ENCODE results near the gene NRAP. TPM values are rescaled to one million over a fixed set of nuclear protein-coding genes. Genes with fewer than 3 reads are reported as not detected.

The NRAP gene
- total RNA-seq, 4 donors from 2014 or later = 0.16 to 12.3 (median 1.1) TPM; not detected in 1

GRCh38 chr10:113683300-113683699 is 19.5 kb upstream of the NRAP start:
- 85 to 87% methylated on average over 2 of the region's 2 CpGs for WGBS, 2 donors (ENCODE audit: low coverage in 1 of 2)
- H3K4me3 ChIP-seq = no peak overlapping the region
- H3K9me3 ChIP-seq = peaks cover 3 to 11% of the 10 kb centered on the region in 2 donors
- no peak for TF ChIP-seq CTCF (IDR thresholded peaks at IDR 0.05)
- no peak for TF ChIP-seq EP300 (IDR thresholded peaks at IDR 0.05; ENCODE audit: low read depth)
- no peak for TF ChIP-seq POLR2A (IDR thresholded peaks at IDR 0.05)
- no peak for TF ChIP-seq POLR2AphosphoS5 (IDR thresholded peaks at IDR 0.05)
- no peaks in the 10 kb centered on the region for H3K27me3 ChIP-seq
- no peaks in the 10 kb centered on the region for H3K36me3 ChIP-seq
- H3K27ac ChIP-seq = no peak overlapping the region
- H3K4me1 ChIP-seq = peaks cover 3 to 32% (median 19%) of the 10 kb centered on the region in 4 donors
- in situ Hi-C loops (cut with MboI; ENCODE audit: low pct_ligation_motif_present in 1 of 4, low pct_unique_long_range_greater_than_20kb in 1 of 4, low sequenced_read_pairs in 3 of 4) (no loop called here), intact Hi-C loops (cut with DNase I; ENCODE audit: low total_unique reads) (no loop called here)
- no peak for DNase-seq

GRCh38 chr10:113681533-113682470 is 18.0 kb upstream of the NRAP start:
- intact Hi-C loops (cut with DNase I; ENCODE audit: low total_unique reads) (no loop called here), in situ Hi-C loops (cut with MboI; ENCODE audit: low pct_ligation_motif_present in 1 of 4, low pct_unique_long_range_greater_than_20kb in 1 of 4, low sequenced_read_pairs in 3 of 4) (no loop called here)
- 57 to 65% methylated on average over 2 to 5 of the region's 5 CpGs for WGBS, 2 donors (ENCODE audit: low coverage in 1 of 2)
- Histone ChIP-seq H3K4me3 (no peak overlapping the region), H3K27me3 (no peaks in the 10 kb centered on the region), H3K36me3 (no peaks in the 10 kb centered on the region), H3K27ac (peak overlapping the region; percentile 96 to 100 (median 98)), H3K9me3 (peaks cover 0 to 11% of the 10 kb centered on the region in 2 donors), H3K4me1 (peaks cover 3 to 32% (median 19%) of the 10 kb centered on the region in 4 donors)
- TF ChIP-seq CTCF (IDR thresholded peaks at IDR 0.05) = no peak
- no peak for TF ChIP-seq EP300 (IDR thresholded peaks at IDR 0.05; ENCODE audit: low read depth)
- TF ChIP-seq POLR2A (IDR thresholded peaks at IDR 0.05) = no peak
- no peak for TF ChIP-seq POLR2AphosphoS5 (IDR thresholded peaks at IDR 0.05)
- DNase-seq = no peak

GRCh38 chr10:113680190-113681111 is 16.6 kb upstream of the NRAP start:
- peaks cover 0 to 7% of the 10 kb centered on the region in 2 donors for H3K9me3 ChIP-seq
- peak; percentile 67 for DNase-seq
- H3K4me3 ChIP-seq = peak overlapping the region; percentile 77 to 95 (median 92)
- intact Hi-C loops (cut with DNase I; ENCODE audit: low total_unique reads) (no loop called here), in situ Hi-C loops (cut with MboI; ENCODE audit: low pct_ligation_motif_present in 1 of 4, low pct_unique_long_range_greater_than_20kb in 1 of 4, low sequenced_read_pairs in 3 of 4) (no loop called here)
- H3K27ac ChIP-seq = peak overlapping the region; percentile 96 to 100 (median 98)
- H3K4me1 ChIP-seq = peaks cover 3 to 23% (median 15%) of the 10 kb centered on the region in 4 donors
- TF ChIP-seq POLR2AphosphoS5 (IDR thresholded peaks at IDR 0.05) (peak in 2 of 3 donors; percentile 78 to 87), CTCF (IDR thresholded peaks at IDR 0.05) (no peak), EP300 (IDR thresholded peaks at IDR 0.05; ENCODE audit: low read depth) (no peak), POLR2A (IDR thresholded peaks at IDR 0.05) (peak; percentile 71)
- WGBS, 2 donors (ENCODE audit: low coverage in 1 of 2) = 0 to 5% methylated on average over 2 to 19 of the region's 28 CpGs
- H3K36me3 ChIP-seq = no peaks in the 10 kb centered on the region
- H3K27me3 ChIP-seq = no peaks in the 10 kb centered on the region

Data from transverse colon (tissue), 4 donors.